Breast epithelium (tissue), 4 donors: ENCODE results near the gene DAB2IP. TPM values are rescaled to one million over a fixed set of nuclear protein-coding genes. Genes with fewer than 3 reads are reported as not detected.

ENCODE experiments used
- DNase-seq, 2 donors: peaks; one replicate each; pipeline ENCODE4 v3.0.0-alpha.2; 2019; ENCODE audit warnings: low spot score in 2 of 2
- H3K27ac ChIP-seq, 2 donors: fragments of 200-600 bp; sonication (generic) in 1 of 2; one replicate each; pipeline ENCODE4 v1.5.1; 2016 to 2019; ENCODE audit warnings: mild to moderate bottlenecking in 1 of 2
- H3K27me3 ChIP-seq, 2 donors: fragments of 200-600 bp; sonication (generic) in 1 of 2; one replicate each; pipeline versions ENCODE4 v1.5.1 to v1.6.0; 2017 to 2019; ENCODE audit warnings: control low read depth in 1 of 2, mild to moderate bottlenecking in 1 of 2
- H3K36me3 ChIP-seq: fragments of 200-600 bp; one replicate; pipeline ENCODE4 v1.5.1; 2019
- H3K4me1 ChIP-seq, 2 donors: fragments of 200-600 bp; sonication (generic); one replicate each; pipeline ENCODE4 v1.5.1; 2016 to 2019; ENCODE audit warnings: control low read depth in 1 of 2
- H3K4me3 ChIP-seq, 3 donors: fragments of 200-600 bp; sonication (generic); 1 replicate in 2 of 3; 2 replicates in 1 of 3; pipeline ENCODE4 v1.5.1; 2016 to 2019; ENCODE audit warnings: mild to moderate bottlenecking in 3 of 3, moderate library complexity in 2 of 3
- H3K9me3 ChIP-seq, 2 donors: fragments of 200-600 bp; sonication (generic) in 1 of 2; one replicate each; pipeline ENCODE4 v1.5.1; 2016 to 2019; ENCODE audit warnings: control low read depth in 1 of 2
- POLR2A ChIP-seq: fragments of 450-650 bp; IDR thresholded peaks from one replicate; pipeline ENCODE4 v1.6.1; 2016; ENCODE audit warnings: antibody characterized with exemption, mild to moderate bottlenecking, moderate library complexity
- POLR2AphosphoS5 ChIP-seq, 3 donors: sonication (generic); formaldehyde crosslinking; IDR thresholded peaks; one replicate each; pipeline ENCODE4 v1.6.1; 2017; ENCODE audit warnings: antibody characterized with exemption in 3 of 3
- intact Hi-C: fragments of 100-400 bp; cut with DNase I; formaldehyde crosslinking; loops from one replicate; pipeline ENCODE4 v1.15.1; 2023; ENCODE audit warnings: low total_unique reads
- total RNA-seq, 3 donors: library from RNA; depleted of rRNA; stranded (reverse); fragments of >200 nt; gene quantifications; one replicate each; pipeline ENCODE4 v1.1.0, GENCODE V29; 2016
- TF ChIP-seq, protein P1 (sequence below), 3 donors: fragments of 450-650 bp; IDR thresholded peaks; one replicate each; pipeline ENCODE4 v1.5.1; 2016 to 2017; ENCODE audit warnings: antibody characterized with exemption in 3 of 3, mild to moderate bottlenecking in 3 of 3, moderate library complexity in 3 of 3

The DAB2IP gene
- total RNA-seq, 3 donors from 2014 or later, result 16.0 to 56.0 (median 55.8) TPM

DNA sequence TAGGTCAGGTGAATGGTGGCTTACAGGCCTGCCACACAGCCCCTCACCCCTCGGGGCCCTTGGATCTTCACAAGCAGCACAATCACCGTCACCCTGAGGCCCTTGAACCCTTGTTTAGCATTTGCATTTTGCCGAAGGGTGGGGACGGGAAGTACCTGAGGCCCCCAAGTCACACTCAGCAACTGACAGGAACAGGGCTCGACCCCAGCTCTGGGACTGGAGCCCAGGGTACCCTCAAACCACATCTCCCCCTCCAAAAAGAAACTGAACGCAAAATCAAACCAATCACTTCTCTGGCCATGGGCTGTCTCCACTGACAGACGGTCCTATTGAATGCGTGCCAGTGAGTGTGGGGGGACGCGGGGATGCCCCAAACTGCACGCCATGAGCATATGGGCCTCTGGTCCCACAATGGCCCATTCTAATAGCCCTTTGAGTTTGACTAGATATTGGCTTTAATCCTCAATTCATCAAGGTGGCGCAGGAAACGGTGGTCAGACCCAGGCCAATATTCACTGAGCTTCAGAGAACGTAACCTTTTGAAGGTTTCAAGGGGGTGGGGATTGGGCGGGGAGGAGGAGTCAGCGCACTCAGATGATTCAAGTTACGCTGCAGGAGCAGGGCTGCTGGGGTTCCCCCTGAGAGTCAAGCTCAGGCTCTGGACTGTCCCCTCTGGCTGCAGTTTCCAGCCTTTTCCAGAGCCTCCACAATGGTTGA lies 176.0 kb downstream of the DAB2IP start:
- TF ChIP-seq POLR2AphosphoS5 (IDR thresholded peaks at IDR 0.05) (no peak), POLR2A (no peak)
- TF ChIP-seq, protein P1, sequence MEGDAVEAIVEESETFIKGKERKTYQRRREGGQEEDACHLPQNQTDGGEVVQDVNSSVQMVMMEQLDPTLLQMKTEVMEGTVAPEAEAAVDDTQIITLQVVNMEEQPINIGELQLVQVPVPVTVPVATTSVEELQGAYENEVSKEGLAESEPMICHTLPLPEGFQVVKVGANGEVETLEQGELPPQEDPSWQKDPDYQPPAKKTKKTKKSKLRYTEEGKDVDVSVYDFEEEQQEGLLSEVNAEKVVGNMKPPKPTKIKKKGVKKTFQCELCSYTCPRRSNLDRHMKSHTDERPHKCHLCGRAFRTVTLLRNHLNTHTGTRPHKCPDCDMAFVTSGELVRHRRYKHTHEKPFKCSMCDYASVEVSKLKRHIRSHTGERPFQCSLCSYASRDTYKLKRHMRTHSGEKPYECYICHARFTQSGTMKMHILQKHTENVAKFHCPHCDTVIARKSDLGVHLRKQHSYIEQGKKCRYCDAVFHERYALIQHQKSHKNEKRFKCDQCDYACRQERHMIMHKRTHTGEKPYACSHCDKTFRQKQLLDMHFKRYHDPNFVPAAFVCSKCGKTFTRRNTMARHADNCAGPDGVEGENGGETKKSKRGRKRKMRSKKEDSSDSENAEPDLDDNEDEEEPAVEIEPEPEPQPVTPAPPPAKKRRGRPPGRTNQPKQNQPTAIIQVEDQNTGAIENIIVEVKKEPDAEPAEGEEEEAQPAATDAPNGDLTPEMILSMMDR (IDR thresholded peaks at IDR 0.05), result no peak
- Histone ChIP-seq H3K9me3 (no peaks in the 10 kb centered on the region), H3K36me3 (no peaks in the 10 kb centered on the region), H3K4me3 (no peak overlapping the region), H3K27ac (no peak overlapping the region), H3K27me3 (no peaks in the 10 kb centered on the region), H3K4me1 (no peaks in the 10 kb centered on the region)
- peak in 1 of 2 donors; percentile 27 for DNase-seq
- intact Hi-C loops, result no loop called here

DNA sequence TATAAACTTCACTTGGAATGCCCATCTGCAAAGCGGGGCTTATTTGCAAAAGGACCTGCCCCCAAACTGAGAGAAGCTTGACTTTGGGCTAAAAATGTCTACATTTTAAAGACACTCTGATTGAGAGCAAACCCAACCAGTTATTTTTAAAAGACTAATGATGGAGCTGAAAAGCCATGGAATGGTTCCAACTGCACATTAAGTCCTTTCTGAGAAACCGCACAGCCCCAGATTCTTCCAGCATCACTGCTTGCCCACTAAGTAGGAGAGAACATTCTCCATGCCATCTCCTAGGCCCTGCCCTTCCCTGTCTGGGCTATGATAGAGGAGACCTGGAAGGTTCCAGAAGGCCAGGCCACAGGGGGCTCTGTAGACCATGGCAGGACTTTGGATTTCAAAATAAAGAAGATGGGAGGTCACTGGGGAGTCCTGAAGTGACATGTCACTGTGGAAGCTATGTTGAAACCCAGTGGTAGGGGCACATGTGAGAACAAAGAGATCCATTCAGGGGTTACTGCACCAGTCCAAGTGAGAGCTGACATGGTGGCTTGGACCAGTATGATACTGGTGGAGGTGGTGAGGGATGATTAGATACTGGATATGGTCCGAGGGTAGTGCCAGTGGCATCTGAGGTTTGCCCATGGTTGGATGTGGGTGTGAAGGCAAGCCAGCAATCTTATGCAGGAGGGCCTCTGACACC lies 179.2 kb downstream of the DAB2IP start:
- no peak overlapping the region for H3K27ac ChIP-seq
- H3K9me3 ChIP-seq, result no peaks in the 10 kb centered on the region
- no peaks in the 10 kb centered on the region for H3K27me3 ChIP-seq
- H3K36me3 ChIP-seq, result no peaks in the 10 kb centered on the region
- intact Hi-C loops, result no loop called here
- TF ChIP-seq, protein P1 (IDR thresholded peaks at IDR 0.05), result no peak
- no peak for TF ChIP-seq POLR2A
- no peak for TF ChIP-seq POLR2AphosphoS5 (IDR thresholded peaks at IDR 0.05)
- no peak overlapping the region for H3K4me3 ChIP-seq
- peak in 1 of 2 donors; percentile 25 for DNase-seq
- H3K4me1 ChIP-seq, result no peaks in the 10 kb centered on the region

DNA sequence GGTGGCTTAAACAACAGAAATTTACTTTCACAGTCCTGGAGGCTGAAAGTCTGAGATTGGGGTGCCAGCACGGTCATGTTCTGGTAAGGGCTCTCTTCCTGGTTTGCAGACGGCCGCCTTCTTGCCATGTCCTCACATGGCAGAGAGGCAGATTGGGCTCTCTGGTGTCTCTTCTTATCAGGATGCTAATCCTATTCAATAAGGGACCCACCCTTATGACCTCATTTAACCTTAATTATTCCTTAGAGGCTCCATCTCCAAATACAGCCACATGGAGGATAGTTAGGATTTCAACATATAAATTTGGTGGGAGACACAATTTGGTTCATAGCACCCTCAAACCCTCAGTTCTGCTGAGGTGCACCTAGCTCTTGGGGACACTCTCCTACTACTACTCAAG lies 180.4 kb downstream of the DAB2IP start:
- H3K4me3 ChIP-seq, result no peak overlapping the region
- intact Hi-C loops, result no loop called here
- DNase-seq, result peak in 1 of 2 donors; percentile 19
- H3K27me3 ChIP-seq, result no peaks in the 10 kb centered on the region
- TF ChIP-seq POLR2AphosphoS5 (IDR thresholded peaks at IDR 0.05) (no peak), POLR2A (no peak)
- TF ChIP-seq, protein P1 (IDR thresholded peaks at IDR 0.05), result no peak
- no peaks in the 10 kb centered on the region for H3K36me3 ChIP-seq
- H3K4me1 ChIP-seq, result no peaks in the 10 kb centered on the region
- no peaks in the 10 kb centered on the region for H3K9me3 ChIP-seq
- no peak overlapping the region for H3K27ac ChIP-seq

DNA sequence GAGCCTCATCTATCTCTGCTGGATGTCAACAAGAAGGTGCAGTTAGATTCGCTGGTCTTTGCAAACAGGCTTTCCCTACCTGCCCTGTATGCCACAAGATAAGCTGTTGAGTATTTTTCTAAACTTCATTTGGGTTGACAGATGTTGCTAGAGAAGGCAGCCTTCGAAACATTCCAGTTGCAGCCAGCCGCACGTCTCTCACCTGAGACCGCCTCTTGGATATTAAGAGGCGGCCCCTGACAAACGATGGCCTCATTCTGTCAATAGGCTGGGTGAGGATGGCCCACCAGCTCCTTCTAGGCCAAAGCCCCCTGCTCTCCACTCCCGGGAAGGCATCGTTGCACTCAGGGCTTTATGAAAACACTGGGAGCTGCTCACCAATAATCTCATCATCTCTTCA lies 181.6 kb downstream of the DAB2IP start:
- no peak for DNase-seq
- Histone ChIP-seq H3K36me3 (no peaks in the 10 kb centered on the region), H3K4me3 (no peak overlapping the region), H3K4me1 (no peaks in the 10 kb centered on the region), H3K9me3 (no peaks in the 10 kb centered on the region), H3K27ac (no peak overlapping the region), H3K27me3 (no peaks in the 10 kb centered on the region)
- TF ChIP-seq POLR2AphosphoS5 (IDR thresholded peaks at IDR 0.05), result no peak
- TF ChIP-seq POLR2A, result no peak
- TF ChIP-seq, protein P1 (IDR thresholded peaks at IDR 0.05), result no peak
- intact Hi-C loops, result no loop called here

Other genes starting within 250 kb of the DAB2IP start
- gene GGTA1, start 151.8 kb upstream of the DAB2IP start, total RNA-seq, result 10 to 100 TPM in 2 of 3 donors, 1 to 10 TPM in 1; 6.2 to 29.6 (median 11.4) TPM